Activated CD4-positive, alpha-beta T cell treated with anti-CD3 and anti-CD28 coated beads, Interleukin-10, Interleukin-2, amounts not matched to agents 100 ng/mL and 50 ng/mL, durations not matched to agents 16 hours and 8 hours (primary cell): ENCODE measurements around the gene TRPV4.
"Not testable (repeated sequence)": the region's sequence is repeated elsewhere in the genome, so short reads cannot be mapped to it uniquely, and the experiment has no call there.

Source experiments
- DNase-seq: peaks from one replicate; pipeline ENCODE4 v3.0.0-alpha.2; 2020

The TRPV4 gene

DNA sequence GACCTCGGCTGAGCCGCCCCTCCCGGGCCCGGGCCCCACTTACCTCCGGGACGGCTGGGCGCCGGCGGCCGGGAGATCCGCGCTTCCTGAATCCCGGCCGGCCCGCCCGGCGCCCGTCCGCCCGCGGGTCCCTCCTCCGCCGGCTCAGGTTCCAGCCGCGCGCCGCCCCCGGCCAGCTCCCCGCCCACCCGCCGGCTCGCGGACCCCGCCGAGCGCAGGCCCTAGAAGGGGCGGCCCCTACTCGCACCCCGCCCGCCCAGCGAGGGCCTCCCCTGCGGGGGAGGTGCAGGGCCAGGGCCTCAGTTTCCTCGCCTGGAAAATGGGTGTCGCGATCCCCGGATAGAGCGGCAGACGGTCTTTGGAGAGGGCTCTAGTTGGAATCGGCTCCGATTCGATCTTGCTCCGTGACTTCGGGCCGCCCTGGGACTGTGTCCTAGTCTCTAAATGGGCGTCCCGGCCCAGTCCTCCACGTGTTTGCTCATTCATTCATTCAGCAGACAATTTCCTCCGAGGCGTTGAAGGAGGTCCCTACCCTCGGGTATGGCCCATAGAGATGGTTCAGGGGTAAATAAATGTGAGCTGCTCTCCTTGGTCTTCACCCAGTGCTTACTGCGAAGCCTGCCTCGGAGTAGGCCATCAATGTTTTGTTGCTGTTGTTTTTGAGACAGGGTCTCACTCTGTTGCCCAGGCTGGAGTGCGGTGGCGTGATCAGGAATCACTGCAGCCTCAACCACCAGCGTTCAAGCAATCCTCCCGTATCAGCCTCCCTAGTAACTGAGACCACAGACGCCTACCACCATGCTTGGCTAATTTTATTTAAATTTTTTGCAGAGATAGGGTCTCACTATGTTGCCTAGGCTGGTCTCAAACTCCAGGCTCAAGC is at the start of gene TRPV4:
TRPV4 (minus strand) TSS at position 92 of the 883 bp plus-strand sequence. CDS start 18,602 bp downstream, outside the sequence.
- DNase-seq, result no peak

DNA sequence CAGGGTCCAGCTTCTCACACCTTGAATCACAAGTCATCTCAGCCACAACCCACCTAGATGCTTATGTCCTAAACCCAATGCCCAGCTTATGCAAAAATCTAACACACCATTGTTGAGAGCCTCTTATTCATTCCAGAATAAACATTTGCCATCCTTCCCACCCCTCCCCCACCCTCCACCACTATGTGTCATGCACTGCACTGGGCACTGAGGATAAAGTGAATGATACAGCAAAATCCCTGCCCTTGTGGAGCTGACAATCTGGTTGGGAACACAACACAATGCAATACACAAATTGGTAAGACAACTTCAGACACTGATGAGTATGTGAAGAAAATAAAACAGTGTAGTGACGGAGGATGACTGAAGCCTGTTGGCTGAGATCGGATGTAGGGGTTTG is 48.6 kb upstream of the TRPV4 start:
- no peak for DNase-seq

DNA sequence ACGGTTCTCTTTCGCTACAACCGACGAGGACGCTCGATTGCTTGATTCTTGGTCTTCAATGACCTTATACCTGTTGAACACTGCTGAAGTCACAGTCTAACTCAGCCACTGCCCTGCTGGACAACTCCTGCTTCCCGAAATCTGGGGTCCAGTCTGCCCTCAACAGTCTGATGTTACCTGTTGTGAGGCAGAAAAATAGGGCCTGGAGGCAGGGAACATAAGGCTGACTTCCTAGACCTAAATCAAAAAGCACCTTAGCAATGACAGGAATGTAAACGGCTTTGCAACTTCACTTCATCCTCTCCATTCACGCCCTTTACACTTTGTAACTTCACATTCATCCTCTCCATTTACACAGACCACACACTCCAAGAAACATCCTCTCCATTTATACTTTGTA is 47.7 kb upstream of the TRPV4 start:
- no peak for DNase-seq

DNA sequence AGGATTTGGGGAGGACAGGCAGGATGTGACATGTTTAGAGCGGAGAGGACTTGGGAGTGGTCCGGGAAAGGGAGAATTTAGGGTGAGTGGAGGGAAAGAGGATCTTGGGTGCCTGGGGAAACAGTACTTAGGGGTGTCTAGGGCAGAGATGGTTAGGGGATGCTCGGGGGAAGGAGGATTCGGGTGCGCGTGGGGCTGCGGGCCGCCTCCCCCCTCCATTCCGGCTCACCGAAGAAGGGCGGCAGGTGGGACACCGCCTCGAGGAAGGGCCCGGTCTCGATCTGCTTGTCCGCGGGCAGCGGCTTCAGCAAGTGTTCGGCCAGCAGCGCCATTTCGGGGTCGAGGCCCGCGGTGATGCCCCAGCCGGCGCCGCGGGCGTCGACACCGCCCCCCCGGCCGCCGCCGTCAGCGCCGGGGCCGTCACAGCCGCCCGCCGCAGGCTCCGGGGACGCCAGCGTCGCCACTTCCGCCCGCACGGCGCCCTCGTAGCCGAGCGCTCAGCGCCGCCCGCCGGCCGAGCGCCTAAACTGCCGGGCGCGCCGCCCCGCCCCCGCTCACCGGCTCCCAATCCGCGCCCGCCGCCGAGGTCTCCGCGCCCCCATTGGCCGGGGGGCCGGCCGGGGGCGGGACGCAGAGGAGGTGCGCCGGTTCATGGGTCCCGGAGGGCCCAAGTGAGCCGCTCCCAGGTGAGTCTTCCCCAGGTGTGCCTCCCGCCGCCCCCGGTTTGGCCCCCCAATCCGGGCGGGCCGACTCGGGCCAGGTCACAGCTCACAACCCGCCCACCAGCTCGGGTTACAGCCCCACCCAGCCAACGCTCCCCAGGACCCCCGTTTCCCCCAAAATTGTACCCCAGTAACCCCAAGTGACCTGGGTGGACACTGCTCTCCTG is 47.1 kb upstream of the TRPV4 start, which contains the start of gene GLTP:
GLTP (minus strand) TSS at position 499 of the 889 bp plus-strand sequence; CDS start at position 332, 167 bp downstream.
- peak; percentile 93 for DNase-seq

DNA sequence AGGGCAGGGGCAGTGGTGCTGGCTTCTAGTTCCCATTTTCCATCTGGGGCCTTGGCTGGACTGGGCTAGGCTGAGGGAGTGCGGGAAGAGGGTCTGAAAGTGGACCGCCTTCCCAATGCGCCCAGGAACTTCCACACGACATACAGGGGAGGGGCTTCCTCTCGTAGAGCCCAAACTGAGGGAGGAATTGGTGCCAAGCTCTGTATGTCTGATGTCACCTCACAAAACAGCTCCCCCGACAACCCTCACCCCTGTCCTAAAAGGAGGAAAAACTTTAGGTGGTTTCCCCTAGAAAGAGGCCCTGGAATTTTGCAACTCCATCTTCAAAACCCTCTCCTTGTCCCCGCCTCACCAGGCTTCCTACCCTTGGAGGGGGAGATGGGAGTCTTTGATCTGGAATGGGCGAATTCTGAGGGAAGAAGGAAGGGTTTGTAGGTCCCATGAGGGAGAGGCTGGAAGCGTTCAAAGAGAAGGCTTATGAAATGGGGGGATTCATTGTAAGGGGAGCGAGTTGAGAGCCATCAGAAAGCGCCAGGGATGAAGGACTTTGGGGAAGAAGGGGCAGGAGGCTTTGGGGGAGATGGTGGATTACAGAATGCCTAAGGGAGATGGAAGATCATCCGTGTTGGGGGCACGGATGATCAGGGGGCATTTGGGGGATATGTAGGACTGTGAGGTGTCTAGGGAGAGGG is 46.3 kb upstream of the TRPV4 start:
- no peak for DNase-seq

DNA sequence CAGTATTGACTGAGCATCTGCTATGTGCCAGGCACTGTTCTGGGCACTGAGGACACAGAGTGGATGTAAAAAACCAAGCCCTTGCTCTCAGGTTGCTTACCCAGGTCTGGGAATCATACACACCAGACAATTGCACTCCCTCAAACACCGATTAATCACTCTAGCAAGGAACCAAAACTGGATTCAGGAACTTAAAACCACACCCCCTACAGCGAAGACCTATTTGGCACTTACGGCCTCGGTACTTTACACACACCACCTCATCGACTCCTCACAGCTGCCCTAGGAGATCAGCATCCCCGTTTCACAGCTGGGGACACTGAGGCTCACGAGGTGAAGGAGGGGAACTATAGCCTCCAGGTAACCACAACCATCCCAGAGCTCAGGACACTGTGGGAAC is 45.6 kb upstream of the TRPV4 start:
- DNase-seq, result no peak

DNA sequence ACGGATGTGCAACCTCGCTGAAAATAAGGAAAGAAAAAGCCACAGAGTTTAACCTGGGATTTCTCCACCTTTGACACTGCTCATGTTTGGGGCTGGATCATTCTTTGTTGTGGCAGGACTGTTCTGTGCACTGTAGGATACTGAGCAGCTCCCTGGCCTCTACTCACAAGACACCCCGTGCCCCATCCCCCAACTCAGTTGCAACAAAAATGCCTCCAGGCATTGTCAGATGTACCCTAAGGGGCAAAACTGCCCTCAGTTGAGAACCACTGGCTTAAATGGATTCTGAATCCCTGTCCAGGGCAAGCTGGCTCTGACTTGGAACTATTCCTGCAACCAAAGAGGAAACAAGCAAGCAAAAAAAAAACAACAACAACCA is 45.0 kb upstream of the TRPV4 start:
- no peak for DNase-seq

DNA sequence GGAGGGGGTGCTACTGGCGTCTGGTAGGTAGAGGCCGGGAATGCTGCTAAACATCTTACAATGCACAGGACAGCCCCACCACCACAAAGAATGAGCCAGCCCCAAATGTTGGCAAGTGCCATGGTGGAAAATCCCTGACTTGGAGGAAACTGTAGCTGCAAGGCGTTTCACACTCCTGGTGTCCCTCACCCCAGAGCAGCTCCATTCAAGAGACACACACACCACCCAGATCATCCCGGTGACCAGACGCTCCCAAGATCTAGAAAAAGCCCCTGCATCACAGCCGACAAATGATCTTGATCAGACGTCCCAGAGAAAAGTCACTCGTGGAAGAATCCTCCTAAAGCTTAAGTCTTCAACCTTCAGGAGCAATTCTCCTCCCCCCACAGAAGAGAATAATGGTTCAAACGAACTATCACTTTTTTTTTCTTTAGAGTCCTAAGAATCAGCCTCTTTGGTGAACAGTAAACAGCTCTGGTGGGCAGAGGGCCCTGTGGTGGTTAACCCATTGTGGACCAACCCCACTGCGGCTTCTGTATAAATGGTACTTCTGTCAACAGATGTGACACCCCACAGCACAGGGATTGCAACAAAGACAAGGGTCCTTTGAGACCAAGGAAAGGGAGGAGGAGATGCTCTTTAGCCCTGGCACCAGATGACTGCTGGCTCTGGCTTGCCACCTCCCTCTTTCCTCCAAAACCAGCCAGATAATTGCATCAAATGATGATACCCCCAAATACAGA is 44.5 kb upstream of the TRPV4 start:
- DNase-seq, result no peak

DNA sequence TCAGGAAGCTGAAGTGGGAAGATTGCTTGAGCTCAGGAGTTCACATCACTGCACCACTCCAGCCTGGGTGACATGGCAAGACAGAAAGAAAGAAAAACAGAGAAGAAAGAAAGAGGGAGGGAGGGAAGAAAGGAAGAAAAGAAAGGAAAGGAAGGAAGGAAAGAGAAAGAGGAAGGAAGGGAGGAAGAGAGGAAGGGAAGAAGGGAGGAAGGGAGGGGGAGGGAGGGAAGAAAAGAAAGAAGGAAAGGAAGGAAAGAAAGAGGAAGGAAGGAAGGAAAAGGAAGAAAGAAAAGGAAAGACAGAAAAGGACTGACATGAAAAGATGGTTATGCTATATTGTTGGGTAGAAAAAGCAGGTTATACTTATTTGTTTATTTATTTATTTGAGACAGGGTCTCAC is 43.2 kb upstream of the TRPV4 start:
- DNase-seq, result no peak

DNA sequence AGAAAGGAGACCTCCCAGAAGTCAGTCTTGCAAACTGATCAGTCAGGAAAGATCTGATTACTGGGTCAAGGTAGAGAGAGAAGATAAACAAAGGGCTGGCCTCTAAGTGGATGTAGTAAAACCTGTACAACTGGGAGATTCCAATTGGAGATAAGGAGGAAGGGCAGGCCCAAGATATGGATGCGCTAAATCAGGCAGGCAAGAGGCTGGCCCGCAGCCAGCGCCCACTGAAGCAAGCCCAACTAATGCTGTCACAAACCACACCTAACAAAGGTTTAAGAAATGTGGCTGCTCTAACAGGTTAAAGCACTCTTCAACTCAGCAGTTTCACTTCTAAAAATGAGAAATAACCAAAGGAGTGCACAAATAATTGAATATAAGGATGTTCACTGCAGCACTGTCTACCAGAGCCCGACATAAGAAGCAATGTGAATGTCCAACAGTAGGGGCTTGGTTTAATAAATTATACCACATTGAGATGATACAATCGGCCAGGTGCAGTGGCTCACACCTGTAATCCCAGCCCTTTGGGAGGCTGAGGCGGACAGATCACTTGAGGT is 42.5 kb upstream of the TRPV4 start:
- peak; percentile 24 for DNase-seq

DNA sequence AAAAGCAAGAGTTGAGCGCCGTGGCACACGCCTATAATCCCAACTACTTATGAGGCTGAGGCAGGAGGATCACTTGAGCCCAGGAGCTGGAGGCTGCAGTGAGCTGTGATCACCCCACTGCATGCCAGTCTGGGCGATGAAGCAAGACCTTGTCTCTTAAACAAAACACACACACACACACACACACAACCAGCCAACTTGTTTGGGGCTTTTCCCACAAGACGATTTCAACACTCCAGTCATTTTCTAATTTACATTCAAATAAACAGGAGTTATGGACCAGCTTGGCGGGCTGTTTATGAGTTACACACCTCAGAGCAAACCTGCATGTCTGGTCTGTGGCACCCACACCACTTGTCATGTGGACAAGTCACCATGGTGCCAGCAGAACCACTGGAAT is 40.5 kb upstream of the TRPV4 start:
- DNase-seq, result no peak

DNA sequence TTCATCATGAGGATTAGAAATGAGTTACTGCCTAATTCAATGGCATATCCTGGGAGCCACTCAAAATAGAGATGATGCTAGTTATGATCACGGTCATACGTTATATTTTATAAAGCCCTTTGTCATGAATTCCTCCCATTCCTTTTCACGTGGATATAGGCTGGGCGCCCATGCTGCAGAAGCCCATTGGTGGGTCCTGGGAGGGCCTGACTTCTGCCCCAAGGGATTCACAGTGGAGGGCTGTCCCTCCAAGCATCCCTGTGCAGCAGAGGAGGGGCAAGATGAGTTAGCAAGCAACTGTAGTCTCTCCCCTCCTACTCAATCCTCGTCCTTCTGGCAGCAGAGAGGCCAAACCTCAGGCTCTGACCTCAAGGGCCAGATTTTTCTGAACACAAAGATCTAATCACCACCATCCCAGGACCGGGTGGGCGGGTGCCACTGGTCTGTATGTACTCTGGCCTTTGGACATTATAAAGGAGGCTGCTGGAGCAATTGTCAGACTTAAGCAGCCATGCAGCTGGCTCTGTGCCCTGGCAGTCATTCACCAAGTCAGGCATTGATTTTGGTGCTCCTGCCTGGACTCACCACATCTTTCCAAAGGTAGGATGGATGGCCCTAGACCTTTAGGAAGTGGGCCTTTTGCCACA is 38.6 kb upstream of the TRPV4 start:
- DNase-seq, result no peak

DNA sequence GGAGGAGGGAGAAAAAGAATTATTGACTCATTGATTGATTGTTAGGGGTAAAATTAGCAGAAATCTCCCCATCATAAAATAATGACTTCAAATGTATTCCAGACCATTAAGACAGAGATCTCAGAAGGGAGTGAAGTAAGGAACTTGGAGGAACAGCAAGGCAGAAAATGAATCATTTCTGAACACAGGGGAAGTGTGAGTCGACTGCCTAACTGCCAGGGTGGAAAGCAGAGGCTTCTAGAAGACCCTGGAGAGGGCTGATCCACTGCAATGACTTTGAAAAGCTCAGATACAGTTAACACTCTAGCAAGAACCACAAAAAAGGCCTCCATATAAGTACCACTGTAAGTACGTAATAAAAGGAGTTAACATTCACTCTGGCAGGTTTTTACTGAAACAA is 37.5 kb upstream of the TRPV4 start:
- peak; percentile 51 for DNase-seq

DNA sequence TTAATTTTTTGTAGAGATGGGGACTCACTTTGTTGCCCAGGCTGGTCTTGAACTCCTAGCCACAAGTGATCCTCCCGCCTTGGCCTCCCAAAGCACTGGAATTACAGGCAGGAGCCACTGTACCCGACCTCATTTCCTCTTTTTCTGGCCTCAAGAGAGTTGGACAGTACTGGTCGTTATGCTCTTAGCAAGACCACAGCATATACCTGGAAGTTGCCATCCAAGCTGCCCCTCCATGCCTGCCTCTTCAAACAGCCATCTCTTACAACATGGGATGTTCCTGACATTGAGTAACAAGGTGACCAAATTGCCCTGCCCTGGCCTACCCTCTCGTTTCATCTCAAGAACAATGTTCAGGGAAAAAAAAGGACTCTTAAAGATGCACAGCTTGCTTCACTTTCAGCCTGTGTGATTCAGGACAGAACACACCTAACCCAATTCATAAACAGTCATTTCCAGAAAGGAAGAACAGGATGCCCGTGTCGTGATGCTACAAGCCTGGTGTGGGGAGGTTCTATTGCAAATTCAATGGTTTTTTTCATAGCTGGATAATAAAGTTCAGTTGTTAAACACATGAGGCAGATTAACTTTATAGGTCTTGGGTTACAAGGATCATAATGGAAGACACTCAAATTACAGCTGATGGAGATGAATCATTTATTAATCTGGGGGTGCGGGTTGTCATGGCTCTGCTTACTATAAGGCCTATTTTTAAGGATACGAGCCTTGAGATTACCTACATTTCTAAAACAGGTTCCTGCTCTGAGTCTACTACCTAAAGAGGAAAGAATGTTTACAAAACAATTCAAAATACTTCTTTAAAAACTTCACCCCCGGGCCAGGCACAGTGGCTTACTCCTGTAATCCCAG is 35.2 kb upstream of the TRPV4 start:
- DNase-seq, result peak; percentile 66

DNA sequence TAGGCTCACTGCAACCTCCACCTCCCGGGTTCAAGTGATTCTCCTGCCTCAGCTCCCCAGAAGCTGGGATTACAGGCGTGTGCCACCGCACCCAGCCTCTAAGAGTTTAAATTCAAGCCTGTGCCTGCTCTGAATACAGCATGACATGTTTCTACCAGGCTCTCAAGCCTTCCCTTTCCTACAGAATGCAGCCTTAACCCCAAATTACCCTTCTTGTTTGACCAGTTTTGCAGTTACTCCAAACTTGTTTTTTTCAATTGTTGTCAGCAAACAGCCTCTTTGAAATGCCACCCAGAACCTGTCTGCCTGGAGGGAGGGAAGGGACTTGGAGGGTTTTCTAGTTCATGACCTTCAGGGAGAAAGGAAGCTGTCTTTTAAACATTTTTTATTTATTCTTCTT is 31.7 kb upstream of the TRPV4 start:
- no peak for DNase-seq

DNA sequence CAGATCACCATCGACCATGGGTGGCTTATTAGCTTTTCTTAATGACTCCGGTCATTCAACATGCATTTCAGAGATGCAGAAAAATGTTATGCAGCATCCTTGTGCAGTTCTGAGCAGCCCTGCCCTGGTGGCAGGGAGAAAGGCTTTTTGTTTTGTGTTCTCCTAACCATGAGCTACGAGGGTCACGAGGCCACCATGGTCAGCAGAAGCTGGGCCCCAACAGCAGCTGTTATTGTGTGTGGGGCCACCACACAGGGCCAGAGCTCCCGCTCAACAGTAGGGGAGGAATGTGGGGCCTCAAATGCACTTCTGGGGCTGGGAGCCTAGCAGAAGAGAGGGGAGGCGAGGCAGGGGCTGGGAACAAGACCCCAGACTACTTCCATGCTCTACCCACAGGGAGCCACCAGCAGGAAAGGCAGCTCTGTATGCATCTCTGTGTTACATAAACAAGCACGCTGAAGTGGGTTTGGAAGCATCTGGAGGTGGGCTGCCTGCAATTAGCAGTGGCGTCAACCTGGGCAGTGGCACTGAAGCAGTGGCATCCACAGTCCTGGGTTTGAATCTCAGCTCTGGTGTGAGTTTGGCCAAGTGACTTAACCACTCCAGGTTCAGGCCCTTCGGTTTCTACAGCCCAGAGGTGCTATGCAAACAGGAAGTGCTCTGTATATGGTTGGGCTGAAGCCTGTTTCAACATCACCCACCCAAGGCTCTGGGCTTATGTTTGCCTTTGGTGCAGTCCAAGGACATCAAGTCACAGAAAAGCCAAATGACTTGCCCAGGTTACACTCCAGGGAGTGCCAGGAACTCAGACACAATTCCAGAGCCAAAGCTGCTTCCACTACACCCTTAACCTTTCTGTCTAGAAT is 30.9 kb upstream of the TRPV4 start:
- DNase-seq, result peak; percentile 30

DNA sequence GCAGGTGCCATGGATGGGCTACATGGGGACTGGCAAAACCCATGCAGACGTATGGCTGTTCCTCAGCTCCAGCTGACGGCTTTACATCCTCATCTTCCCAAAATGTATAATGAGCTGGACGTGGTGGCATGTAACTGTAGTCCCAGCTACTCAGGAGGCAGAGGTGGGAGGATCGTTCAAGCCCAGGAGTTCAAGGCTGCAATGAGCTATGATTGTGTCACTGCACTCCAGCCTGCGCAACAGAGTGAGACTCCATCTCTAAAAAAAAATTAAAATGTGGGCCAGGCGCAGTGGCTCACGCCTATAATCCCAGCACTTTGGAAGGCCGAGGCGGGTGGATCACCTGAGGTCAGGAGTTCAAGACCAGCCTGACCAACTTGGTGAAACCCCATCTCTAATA is 29.3 kb upstream of the TRPV4 start:
- not testable (repeated sequence) for DNase-seq

DNA sequence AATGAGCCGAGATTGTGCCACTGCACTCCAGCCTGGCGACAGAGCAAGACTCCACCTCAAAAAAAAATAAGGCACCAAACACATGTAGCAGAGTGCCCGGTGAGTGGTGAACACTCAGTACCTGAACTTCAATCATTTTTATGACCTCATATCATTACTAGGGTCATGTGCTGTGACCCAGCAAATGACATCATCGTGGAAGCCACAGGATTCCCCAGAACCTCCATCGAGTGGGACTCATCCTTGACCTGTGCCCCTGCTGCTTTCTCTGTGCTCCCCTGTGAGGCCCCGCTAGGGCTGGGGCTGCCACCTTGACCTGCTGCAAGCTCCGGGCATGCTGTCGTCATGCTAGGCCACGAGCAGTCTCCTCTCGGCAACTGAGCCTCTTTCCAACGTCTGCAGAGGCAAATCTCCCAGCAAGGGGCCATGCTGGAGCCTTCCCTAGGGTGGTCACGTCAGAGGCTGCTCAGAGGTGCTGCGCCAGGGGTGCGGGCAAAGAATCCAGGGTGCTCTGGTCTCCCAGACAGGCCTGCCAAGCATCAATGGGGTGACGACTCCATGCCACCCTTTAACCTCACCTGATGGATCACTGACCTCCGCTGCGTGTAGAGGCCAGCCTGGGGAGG is 28.6 kb upstream of the TRPV4 start:
- DNase-seq, result no peak

DNA sequence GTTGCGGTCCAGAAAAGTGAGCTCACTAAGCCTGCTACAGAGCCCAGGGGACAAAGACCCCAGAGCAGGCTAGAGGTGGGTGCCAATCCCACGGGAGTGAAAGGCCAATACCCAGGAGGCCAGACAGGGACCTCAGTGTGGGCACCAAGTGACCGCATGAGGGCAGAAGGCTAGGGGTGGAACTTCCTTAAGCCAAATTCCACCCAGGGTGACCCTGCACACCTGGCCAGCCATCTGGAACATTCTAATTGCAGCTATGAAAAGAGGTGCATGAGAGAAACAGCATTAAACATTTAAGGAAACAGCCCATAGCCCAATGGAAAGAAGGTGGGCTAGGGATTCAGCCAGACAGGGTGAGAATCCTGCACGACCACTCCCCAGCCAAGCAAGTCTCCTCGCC is 27.8 kb upstream of the TRPV4 start:
- DNase-seq, result no peak
